HG03103 (cell line): ENCODE measurements around the gene UBQLN4.
"Not testable (repeated sequence)": the region's sequence is repeated elsewhere in the genome, so short reads cannot be mapped to it uniquely, and the experiment has no call there.

Experiments used
- ATAC-seq: cut with Tn5 transposase; IDR thresholded peaks from one replicate; pipeline ENCODE4 v1.9.1; 2021; ENCODE audit warnings: low read depth; ENCODE audit not compliant: unreplicated experiment

Gene UBQLN4

DNA sequence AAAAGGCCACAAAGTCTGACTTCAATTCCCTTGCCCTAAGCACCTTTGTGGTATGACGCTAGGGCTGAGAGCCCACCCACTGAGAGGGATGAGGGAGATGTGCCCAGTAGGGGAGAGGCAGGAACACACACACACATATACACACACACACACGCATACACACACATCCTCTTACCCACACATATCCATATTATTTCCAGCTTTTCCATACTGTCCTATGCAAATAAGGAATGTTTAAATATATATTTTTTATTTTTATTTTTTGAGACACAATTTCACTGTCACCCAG, 10.3 kb upstream of the UBQLN4 start:
- ATAC-seq: no peak

DNA sequence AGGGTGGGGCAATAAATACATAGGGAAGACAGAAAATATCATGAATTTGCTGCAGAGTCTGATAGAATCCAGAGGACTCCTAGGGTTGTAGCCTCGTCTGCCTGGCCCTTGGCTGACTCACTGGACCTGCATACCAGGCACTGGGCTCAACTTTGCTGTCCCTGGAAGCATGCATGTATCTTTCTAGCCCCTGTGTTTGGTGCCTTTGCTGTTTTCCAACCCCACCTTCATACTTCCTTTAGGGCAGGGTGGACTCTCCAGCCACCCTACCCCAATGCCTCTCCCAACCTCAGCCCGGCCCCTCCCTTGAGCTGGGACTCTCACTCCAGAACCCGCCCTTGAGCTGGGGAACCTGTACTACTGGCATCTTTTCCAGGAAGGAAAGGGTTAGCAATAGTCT, 8.6 kb upstream of the UBQLN4 start:
- no peak for ATAC-seq

DNA sequence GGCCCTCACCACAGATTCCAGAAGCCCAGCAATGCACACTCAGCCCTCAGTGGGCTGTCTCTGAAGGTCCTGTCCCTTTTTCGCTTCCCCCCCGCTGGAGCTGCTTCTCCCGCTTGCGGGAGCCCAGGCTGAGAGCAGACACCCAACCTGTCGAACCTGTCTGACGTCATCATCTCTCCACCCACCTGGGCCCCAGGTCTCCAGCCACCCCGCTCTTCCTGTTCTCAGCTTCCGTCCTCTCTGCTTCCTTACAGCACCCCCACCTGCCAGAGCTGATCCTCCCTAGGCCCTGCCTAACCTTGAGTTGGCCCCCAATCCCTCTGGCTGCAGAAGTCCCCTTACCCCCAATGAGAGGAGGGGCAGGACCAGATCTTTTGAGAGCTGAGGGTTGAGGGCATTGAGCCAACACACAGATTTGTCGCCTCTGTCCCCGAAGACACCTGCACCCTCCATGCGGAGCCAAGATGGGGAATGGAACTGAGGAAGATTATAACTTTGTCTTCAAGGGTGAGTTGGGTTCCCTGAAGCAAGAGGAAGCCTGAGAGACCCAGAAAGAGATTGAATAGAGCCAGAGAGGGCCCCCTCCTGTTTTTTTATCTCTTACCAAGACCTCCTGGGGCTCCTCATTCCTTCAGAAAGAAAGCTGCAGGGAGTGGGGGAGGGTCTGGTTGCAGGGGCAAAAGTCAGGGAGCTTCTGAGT, 7.5 kb upstream of the UBQLN4 start, which contains the start of gene RAB25:
Gene RAB25 (plus strand): TSS at position 224 of the 700 bp plus-strand sequence. CDS start 241 bp downstream, at position 465.
- no peak for ATAC-seq

DNA sequence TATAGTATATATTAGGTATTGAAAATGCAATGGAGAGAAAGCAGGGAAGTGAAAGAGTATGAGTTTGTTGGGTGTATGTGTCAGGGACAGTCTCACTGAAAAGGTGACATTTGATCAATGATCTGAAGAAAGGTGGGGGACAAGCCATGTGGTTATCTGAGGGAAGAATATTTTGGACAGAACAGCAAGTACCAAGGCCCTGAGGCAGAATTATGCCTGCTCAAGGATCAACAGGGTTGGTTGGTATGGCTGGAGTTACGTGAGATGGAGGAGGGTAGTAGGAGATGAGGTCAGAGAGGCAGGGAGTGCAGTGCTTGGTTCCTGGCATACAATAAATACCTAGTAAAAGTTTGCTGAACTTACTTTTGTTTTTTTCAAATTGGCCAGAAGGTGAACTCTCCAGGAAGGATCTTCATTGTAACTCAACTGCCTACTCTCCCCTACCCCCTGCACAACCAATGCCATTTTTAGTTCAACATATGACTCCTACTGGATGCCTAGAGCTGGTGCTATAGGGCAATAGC, 2.8 kb upstream of the UBQLN4 start:
- ATAC-seq: no peak

DNA sequence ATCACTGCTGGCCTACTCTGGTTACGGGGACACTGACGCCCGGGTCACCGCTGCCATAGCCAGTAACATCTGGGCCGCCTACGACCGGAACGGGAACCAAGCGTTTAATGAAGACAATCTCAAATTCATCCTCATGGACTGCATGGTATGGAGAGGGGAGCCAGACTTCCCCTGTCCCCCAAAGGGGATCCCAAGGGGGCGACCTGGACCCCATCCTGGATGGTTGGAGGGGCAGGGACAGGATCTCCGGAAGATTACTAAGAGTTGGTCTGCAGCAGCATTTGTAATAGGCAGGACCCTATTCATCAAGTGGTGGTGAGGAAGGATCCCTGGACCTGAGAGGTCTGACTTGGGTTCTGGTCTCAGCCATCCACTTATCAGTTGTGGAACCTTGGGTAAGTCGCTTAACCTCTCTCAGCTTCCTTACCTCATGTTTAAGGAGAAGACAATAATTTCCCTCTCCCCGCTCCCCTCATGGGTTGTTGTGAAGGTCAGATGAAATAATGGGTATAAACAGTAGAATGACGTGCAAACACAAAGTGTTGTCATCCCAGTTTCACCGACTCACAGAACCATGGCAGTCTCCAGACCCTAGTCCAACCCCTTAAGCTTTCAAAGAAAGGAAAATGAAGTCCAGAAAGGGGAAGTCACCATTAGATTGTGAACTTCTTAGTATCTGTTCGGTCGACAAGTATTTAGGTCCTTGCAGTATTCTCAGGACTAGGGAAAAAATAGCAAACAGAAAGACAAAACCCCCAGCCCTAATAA, 1.9 kb upstream of the UBQLN4 start:
- ATAC-seq: no peak

DNA sequence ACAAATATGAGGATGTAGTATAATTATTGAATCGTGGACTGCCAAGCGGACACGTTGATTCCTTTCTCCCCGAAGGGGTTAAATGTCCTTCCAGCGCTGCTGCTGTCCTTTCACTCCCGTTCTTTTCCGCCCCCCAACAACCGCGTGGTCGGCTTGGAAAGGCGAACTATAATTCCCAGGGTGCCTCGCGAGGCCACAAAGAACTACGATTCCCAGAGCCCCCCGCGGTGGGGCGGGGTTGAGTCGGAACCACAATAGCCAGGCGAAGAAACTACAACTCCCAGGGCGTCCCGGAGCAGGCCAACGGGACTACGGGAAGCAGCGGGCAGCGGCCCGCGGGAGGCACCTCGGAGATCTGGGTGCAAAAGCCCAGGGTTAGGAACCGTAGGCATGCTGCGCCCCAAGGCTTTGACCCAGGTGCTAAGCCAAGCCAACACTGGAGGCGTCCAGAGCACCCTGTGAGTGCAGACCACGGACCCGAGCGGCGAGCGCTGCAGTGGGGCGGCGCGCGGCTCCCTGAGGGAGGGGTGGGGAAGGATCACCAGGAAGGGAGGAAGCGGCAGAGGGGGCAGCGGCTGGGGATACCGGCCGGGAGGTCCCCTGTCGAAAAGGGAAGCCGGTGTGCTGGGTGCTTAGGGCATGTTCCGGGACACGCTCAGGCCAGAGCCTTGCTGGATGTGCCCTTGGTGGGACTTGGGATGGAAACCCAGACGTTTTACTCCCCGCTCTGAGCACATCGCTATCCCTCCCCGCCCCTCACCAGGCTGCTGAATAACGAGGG, 1.1 kb upstream of the UBQLN4 start, which contains the start of gene LAMTOR2:
Gene LAMTOR2 (plus strand): TSS at position 283 of the 781 bp plus-strand sequence. CDS start 108 bp downstream, at position 391.
- ATAC-seq: peak; percentile 62

DNA sequence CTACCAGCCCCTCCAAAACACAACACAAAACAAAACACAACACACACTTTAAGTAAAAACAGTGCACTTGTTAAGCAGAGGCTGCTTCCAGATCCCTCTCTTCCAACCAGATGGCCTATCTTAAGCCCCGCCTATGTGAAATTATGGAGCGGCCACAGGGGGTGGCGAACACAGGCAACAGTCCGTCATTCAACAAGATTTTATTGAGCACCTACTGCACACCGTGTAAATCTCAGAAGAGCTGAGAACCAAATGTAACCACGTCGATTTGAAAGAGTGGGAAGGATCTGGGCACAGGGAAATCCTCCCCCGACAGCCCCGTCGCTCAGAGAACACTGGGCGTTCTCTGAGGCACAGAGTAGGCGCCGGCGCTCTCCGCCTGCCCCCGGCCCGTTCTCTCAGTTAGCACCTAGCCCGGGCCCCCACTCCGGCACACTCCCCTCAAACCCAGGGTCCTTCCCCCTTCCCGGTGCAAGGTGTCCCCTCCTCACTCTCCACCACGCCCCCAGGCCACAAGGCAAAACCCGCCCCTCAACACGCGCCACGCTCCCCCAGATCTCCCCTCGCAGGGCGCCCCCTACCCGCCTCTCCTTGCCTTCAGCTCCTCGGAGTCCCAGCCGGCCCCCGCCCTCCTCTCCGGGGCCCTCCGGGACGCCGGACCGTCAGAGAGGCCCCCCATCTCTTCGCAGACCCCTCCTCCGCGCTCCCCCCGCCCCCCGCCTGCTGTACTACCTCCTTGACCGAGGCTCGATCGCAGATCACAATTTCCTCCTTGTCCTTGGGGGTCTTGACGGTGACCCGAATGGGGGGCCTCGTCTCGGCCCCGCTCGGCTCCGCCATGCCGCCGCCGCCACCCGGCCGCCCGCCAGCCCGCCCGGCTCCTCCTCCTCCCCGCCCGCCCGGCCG, 483 bp downstream of the UBQLN4 start:
- no peak for ATAC-seq

DNA sequence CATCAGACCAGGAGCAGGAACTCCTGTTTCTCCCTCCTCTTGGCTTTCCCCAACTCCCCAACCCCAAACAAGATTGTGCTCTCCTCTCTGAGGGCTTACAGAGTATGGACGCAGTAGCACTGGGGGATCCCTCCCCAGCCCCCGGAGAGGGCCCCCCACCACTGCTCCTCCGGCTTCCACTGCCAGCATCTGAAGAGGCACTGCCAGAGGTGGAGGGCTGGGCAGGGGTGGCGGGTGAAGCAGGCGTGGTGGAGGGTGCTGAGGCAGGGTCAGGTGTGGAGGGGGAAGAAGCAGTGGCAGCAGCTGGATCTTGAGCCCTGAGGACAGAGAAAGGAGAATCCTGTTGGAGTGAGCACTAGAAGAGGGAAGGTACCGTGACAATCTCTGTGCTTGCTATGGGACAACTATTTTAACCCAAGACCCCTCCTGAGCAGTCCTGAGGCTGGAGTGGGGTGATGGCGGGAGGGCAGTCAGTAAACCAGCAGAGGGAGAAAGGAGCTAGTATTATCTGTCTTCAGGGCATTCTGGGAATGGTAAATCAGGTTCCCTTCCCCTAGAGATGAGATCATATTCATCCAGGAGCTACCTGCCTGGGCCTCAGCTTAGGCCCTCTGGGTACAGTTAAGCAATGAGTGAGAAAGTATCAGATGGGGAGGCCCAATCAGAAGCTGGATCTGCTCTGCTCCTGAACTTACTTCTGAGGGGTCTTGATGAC, 2.4 kb downstream of the UBQLN4 start:
- ATAC-seq: no peak

DNA sequence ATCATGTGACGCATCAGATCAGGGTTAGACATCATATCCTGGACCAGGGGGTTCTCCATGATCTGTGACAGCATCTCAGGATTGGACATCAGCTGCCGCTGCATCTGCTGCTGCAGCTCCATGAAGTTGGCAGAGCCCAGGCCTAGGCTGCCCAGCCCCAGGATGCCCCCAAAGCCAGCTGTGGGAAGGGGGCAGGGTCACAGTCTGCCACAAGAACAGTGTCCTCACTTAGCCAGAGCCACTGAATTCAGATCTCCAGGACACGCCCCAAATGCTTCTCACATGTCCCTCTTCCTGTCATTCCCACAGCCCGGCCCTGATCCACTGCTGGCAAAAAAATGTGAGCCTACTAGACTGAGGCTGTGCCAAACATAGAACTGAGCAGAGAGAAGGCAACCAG, 3.2 kb downstream of the UBQLN4 start:
- ATAC-seq: no peak

DNA sequence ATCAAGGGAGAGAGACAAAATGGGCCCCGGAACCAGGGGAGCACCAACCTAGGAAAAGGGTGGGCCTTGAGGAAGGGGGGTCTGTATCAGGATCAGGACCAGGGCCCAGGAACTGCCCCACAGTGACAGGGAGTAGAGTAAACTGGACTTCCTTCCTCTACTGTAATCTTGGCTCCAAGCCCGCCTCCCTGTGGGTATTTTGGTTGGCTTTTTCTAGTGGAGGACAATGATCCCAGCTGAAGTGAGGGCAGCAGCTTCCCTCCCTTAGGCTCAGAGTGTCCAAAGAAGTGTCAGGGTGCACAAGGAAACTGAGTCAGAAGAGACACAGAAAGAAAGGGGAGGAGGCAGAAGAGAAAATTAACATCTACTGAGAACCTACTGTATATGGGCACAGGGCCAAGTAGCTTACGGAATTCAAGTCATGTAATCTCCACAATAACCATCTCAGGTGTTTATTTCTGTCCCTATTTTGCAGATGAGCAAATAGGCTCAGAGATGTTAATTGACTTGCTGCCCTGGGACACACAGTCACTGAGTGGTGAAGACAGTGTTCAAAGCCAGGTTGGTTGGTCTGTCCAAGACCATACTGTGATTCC, 4.8 kb downstream of the UBQLN4 start:
- no peak for ATAC-seq

DNA sequence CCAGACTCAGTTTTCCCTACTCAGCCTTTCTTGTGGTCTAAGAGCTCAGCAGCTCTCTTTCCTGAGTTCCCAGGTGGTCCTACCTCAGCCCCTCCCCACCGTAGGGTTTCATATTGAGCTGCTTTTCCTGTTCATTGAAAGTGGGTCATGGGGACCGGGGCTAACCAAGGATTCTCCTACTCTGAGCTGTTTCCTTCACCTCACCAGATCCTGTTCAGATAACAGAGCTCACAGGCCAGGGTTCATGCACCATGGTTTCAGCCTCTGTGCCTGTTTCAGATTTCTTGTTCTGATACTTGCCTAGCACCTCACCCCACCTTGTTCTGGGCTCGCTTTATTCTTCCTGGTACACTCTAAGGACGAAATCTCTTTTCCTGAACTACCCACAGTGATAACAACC, 8.5 kb downstream of the UBQLN4 start:
- no peak for ATAC-seq

DNA sequence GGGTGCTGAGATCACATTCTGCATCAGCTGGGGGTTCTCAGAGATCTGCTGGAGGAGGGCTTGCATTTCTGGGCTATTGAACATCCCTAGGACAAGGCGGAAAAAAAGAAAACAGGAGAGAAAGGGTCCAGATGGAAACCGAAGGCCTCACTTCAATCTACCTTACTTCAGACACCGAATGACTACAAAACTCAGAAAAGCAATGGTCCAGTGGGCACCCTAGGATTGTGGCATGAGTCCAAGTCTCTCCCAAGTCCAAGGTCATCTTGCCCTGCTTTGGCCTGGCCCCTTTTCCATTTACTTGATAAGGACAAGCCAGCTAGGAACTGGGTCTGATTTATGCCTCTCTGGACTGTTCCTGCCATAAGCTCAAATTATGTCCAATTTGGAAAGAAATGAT, 10.8 kb downstream of the UBQLN4 start:
- no peak for ATAC-seq

DNA sequence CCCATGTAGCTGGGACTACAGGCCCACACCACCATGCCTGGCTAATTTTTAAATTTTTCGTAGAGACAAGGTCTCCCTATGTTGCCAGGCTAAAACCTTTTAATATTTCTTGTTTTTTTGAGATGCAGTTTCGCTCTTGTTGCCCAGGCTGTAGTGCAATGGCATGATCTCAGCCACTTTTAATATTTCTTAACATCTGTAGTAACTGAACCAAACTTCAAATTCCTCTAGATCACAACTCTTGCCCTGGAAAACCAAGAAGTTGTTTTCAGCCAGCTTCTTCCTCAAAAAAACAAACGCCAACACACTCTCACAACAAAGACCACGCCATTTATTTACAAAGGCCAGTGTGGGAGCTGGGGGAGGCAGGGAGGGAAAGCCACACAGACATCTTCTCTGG, 18.6 kb downstream of the UBQLN4 start:
- ATAC-seq: not testable (repeated sequence)

DNA sequence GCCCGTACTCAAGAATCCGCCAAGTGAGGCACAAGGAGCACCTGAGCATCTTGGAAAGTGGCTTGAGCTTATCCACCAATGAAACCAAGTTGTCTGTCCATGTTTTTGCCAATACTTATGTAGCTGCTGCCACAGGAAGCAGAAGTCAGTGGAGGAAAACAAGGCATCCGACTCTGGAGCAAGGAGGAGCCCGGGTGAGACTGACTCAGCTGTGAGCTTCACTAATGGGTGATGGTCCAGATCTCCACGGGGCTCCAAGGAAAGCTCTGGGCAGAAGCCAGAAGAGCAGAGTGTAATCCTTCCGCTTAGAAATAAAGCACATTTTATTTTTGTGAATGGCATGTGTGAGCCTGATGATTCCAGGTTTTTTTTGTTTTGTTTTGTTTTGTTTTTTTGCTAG, 20.6 kb downstream of the UBQLN4 start:
- ATAC-seq: no peak

DNA sequence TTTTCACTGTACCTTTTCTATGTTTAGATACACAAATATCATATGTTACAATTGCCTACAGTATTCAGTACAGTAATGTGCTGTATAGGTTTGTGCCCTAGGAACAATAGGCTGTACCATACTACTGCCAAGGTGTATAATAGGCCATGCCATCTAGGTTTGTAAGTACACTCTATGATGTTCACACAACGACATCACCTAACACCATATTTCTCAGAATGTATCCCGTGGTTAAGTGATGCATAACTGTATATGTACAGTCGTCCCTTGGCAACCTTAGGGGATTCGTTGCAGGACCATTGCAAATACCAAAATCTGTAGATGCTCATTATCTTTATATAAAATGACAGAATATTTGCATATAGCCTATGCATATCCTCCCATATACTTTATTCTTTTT, 27.0 kb downstream of the UBQLN4 start:
- ATAC-seq: no peak

DNA sequence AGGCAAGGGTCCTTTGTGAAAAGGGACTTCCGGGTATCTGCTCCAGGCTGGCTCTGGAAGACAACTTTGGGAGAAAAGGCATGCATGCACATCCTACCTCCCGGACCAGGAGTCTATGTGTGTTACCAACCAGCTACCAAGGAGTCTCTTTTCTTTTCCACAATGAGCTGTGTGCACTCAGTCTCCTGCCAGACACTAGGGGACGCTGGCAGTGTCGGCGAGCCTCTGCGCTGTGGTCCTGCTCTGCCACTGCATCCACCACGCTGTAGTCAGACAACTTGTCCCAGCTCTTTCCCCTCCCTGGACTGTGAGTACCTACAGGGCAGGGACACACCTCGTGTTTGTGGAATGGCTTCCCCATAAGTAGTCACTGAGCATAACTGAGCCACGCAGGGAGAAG, 27.7 kb downstream of the UBQLN4 start:
- ATAC-seq: no peak

DNA sequence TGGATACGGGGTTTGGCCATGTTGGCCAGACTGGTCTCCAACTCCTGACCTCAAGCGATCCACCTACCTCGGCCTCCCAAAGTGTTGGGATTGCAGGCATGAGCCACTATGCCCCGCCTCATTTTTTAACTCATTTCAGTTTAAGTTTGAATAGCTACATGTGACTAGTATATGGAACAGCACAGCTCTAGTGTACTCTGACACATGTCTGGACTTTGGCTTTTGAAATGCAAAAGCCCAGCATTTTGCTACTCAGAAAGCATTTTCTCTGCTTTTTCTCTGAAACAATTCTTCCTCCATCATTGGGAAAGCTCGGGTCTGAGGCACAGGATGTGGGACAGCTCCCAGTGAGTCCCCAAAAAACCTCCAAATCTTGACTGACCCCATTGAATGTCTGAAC, 28.8 kb downstream of the UBQLN4 start:
- no peak for ATAC-seq

DNA sequence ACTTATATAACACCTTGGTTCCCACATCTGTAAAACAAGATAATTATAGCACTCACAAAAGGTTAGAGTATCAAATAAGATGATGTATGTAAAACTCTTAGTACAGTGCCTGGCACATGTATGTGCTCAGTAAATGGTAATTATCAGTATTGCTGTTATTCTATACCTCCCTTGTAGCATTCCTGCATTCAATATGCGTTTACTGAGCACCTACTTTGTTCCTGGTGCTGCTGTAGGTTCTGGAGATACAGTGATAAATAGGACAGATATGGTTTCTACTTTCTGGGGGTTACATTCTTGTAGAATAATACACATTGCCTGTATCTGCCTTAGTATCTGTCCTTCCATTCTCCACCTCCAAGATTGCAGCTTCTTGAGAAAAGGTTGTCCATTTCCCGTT, 31.6 kb downstream of the UBQLN4 start:
- no peak for ATAC-seq

DNA sequence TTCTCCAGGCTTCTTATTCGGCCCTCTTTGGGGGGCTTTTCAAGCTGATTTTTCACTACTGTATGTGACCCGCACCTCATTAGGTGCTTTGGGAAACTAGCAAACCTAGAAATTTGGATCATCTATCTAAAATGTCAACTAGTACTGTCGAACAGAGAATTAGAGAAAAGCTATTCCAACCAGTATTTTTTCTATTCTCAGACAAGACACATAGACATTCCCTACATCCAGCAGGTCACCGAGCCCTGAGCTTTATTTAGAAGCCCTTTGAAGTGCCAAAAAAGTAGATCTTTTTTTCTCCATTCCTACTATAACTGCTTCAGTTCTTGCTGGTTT, 32.5 kb downstream of the UBQLN4 start:
- ATAC-seq: no peak
